Keratinocyte (primary cell): Measurements from ENCODE around the gene ATRAID. TPM values are rescaled to one million over a fixed set of nuclear protein-coding genes. Genes with fewer than 3 reads are reported as not detected.

Experiments
- DNase-seq: peaks from one replicate; pipeline ENCODE4 v3.0.0-alpha.2; 2011; ENCODE audit warnings: low read depth, missing footprints, low spot score
- FAIRE-seq: peaks from 2 replicates; lab custom pipeline; 2011; peaks lifted over from hg19 to GRCh38; lab: Jason Lieb, UNC
- H2AFZ ChIP-seq: 2 replicates; pipeline ENCODE4 v1.6.0; 2012; ENCODE audit warnings: low read length, control low read depth, inconsistent platforms; ENCODE audit not compliant: control insufficient read depth
- H3K27ac ChIP-seq: 2 replicates; pipeline ENCODE4 v1.5.1; 2011; ENCODE audit warnings: low read length; ENCODE audit not compliant: control insufficient read depth, insufficient read depth
- H3K27me3 ChIP-seq: 3 replicates; pipeline ENCODE4 v1.6.0; 2011; ENCODE audit warnings: low read length; ENCODE audit not compliant: control insufficient read depth, insufficient read depth; ENCODE audit errors: extremely low read depth
- H3K36me3 ChIP-seq, 2 experiments: 2 replicates in 1 of 2; 3 replicates in 1 of 2; pipeline ENCODE4 v1.5.1; 2011; ENCODE audit warnings: low read length in 2 of 2, mild to moderate bottlenecking in 1 of 2; ENCODE audit not compliant: control insufficient read depth in 2 of 2, insufficient read depth in 2 of 2; ENCODE audit errors: extremely low read depth in 1 of 2
- H3K4me1 ChIP-seq: 3 replicates; pipeline ENCODE4 v1.5.1; 2011; ENCODE audit warnings: low read length; ENCODE audit not compliant: control insufficient read depth, insufficient read depth; ENCODE audit errors: extremely low read depth
- H3K4me2 ChIP-seq: 3 replicates; pipeline ENCODE4 v1.6.0; 2011; ENCODE audit warnings: low read depth, low read length; ENCODE audit not compliant: control insufficient read depth, insufficient read depth; ENCODE audit errors: extremely low read depth
- H3K4me3 ChIP-seq, 3 experiments: fragments of 200-600 bp in 1 of 3; sonication (generic) in 1 of 3; 2 replicates in 2 of 3; 3 replicates in 1 of 3; pipeline ENCODE4 v1.5.1; 2011 to 2016; ENCODE audit warnings: low read length in 3 of 3, mild to moderate bottlenecking in 3 of 3, control low read depth in 2 of 3, inconsistent platforms in 1 of 3, low read depth in 1 of 3, mixed read lengths in 1 of 3, mixed run types in 1 of 3, moderate library complexity in 1 of 3; ENCODE audit not compliant: control insufficient read depth in 2 of 3, insufficient read depth in 2 of 3; ENCODE audit errors: extremely low read depth in 1 of 3
- H3K79me2 ChIP-seq: 2 replicates; pipeline ENCODE4 v1.6.0; 2012; ENCODE audit warnings: low read length; ENCODE audit not compliant: control insufficient read depth, insufficient read depth
- H3K9ac ChIP-seq: 3 replicates; pipeline ENCODE4 v1.6.0; 2011; ENCODE audit warnings: low read length; ENCODE audit not compliant: control insufficient read depth, insufficient read depth; ENCODE audit errors: extremely low read depth
- H3K9me1 ChIP-seq: 3 replicates; pipeline ENCODE4 v1.6.0; 2011; ENCODE audit warnings: low read length; ENCODE audit not compliant: control insufficient read depth, insufficient read depth; ENCODE audit errors: extremely low read depth
- H3K9me3 ChIP-seq: 2 replicates; pipeline ENCODE4 v1.5.1; 2012; ENCODE audit warnings: low read depth, low read length; ENCODE audit not compliant: control insufficient read depth
- H4K20me1 ChIP-seq: 3 replicates; pipeline ENCODE4 v1.6.0; 2011; ENCODE audit warnings: low read length; ENCODE audit not compliant: control insufficient read depth, insufficient read depth; ENCODE audit errors: extremely low read depth
- EZH2 ChIP-seq: IDR thresholded peaks from one replicate; pipeline ENCODE4 v1.6.1; 2012; ENCODE audit warnings: inconsistent platforms, mild to moderate bottlenecking, low read length, moderate library complexity
- dilution Hi-C: fragments of 300-500 bp; cut with MboI; formaldehyde crosslinking; loops from one replicate; pipeline ENCODE4 v1.7.0; 2020; ENCODE audit warnings: low sequenced_read_pairs; ENCODE audit not compliant: extremely low pct_ligation_motif_present
- polyA plus RNA-seq, 5 experiments: library from polyadenylated mRNA; depleted of rRNA in 3 of 5; stranded (reverse) in 3 of 5; stranded (forward) in 1 of 5; unstranded in 1 of 5; fragments of >200 nt; gene quantifications; 1 replicate in 1 of 5; 2 replicates in 3 of 5; 3 replicates in 1 of 5; pipeline versions ENCODE4 v1.2.1 to v1.2.3, GENCODE V29; 2011 to 2012; ENCODE audit warnings: missing spikeins in 2 of 5, low read depth in 1 of 5, low replicate concordance in 1 of 5
- TF ChIP-seq, protein P1 (sequence below), 3 experiments: IDR thresholded peaks in 1 of 3; conservative IDR thresholded peaks in 1 of 3; optimal IDR thresholded peaks in 1 of 3; 2 replicates in 2 of 3; 3 replicates in 1 of 3; pipeline versions ENCODE3 to v1.5.1; 2011; ENCODE audit warnings: low read length in 3 of 3, mild to moderate bottlenecking in 3 of 3, moderate library complexity in 2 of 3, control low read depth in 1 of 3, inconsistent platforms in 1 of 3; ENCODE audit not compliant: insufficient read depth in 2 of 3; ENCODE audit errors: extremely low read depth in 1 of 3

Gene ATRAID
- polyA plus RNA-seq, 1 donor (not counting 4 experiments of a cell fraction or from before 2014, with no cell fraction given) = 154 TPM

DNA sequence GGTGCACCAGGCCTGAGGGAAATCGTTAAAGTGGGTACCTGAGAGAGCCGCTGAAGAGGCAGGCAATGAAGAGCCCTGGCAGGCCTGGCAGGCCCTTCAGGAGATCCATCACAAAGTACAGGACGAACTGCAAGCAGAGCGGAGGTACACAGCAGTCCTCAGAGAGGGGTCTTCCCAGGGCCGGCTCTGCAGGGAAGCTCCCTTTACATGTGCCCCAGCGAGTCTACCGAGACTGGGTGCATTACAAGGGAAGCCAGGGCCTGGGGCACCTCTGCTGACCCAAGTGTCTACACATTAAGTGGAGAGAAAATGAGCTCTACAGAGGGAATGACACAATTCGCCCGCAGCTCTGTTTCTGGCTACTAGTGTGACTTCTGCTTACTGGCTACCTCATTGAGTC is 8.1 kb upstream of the ATRAID start:
- Histone ChIP-seq H4K20me1 (no peaks in the 10 kb centered on the region), H3K9me1 (no peaks in the 10 kb centered on the region), H2AFZ (no peak overlapping the region), H3K36me3 (peaks cover 40 to 63% of the 10 kb centered on the region in 2 experiments), H3K79me2 (no peaks in the 10 kb centered on the region), H3K27ac (no peak overlapping the region), H3K9ac (no peak overlapping the region), H3K4me2 (no peak overlapping the region), H3K4me3 (no peak overlapping the region), H3K9me3 (no peaks in the 10 kb centered on the region), H3K27me3 (no peaks in the 10 kb centered on the region), H3K4me1 (peaks cover 3% of the 10 kb centered on the region)
- FAIRE-seq = no peak
- dilution Hi-C loops = no loop called here
- TF ChIP-seq, protein P1, sequence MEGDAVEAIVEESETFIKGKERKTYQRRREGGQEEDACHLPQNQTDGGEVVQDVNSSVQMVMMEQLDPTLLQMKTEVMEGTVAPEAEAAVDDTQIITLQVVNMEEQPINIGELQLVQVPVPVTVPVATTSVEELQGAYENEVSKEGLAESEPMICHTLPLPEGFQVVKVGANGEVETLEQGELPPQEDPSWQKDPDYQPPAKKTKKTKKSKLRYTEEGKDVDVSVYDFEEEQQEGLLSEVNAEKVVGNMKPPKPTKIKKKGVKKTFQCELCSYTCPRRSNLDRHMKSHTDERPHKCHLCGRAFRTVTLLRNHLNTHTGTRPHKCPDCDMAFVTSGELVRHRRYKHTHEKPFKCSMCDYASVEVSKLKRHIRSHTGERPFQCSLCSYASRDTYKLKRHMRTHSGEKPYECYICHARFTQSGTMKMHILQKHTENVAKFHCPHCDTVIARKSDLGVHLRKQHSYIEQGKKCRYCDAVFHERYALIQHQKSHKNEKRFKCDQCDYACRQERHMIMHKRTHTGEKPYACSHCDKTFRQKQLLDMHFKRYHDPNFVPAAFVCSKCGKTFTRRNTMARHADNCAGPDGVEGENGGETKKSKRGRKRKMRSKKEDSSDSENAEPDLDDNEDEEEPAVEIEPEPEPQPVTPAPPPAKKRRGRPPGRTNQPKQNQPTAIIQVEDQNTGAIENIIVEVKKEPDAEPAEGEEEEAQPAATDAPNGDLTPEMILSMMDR (optimal IDR thresholded peaks at IDR 0.05 in 1 of 3, IDR thresholded peaks at IDR 0.05 in 1 of 3, conservative IDR thresholded peaks at IDR 0.05 in 1 of 3; ENCODE audit: extremely low read depth in 1 of 3, insufficient read depth in 2 of 3, low read length in 3 of 3) = no peak
- no peak for TF ChIP-seq EZH2
- no peak for DNase-seq

DNA sequence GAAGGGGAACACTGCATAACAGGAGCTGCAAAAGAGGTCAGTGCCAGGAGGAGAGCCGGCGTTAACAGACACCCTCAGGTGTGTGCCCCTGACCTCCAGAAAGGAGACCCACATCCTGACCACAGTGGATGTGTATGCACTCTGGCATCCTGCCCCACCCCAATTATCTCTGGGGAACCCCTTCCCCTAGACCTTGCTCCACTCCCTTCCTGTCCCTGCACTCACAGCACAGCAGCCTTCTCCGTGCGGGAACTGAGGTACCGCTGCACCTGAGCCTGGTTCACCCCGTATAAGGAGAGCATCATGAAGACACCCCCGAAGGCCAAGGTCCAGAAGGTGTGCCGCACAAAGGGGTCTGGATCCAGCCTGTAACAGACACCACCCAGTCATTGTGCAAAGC is 7.3 kb upstream of the ATRAID start:
- Histone ChIP-seq H3K36me3 (peaks cover 40 to 61% of the 10 kb centered on the region in 2 experiments), H3K4me3 (no peak overlapping the region), H3K4me2 (no peak overlapping the region), H4K20me1 (no peaks in the 10 kb centered on the region), H3K9me1 (no peaks in the 10 kb centered on the region), H3K9me3 (no peaks in the 10 kb centered on the region), H3K27me3 (no peaks in the 10 kb centered on the region), H3K4me1 (peaks cover 3% of the 10 kb centered on the region), H3K79me2 (no peaks in the 10 kb centered on the region), H3K27ac (no peak overlapping the region), H3K9ac (no peak overlapping the region), H2AFZ (no peak overlapping the region)
- dilution Hi-C loops = no loop called here
- FAIRE-seq (no peak), DNase-seq (no peak)
- TF ChIP-seq EZH2 = no peak
- TF ChIP-seq, protein P1 (optimal IDR thresholded peaks at IDR 0.05 in 1 of 3, IDR thresholded peaks at IDR 0.05 in 1 of 3, conservative IDR thresholded peaks at IDR 0.05 in 1 of 3; ENCODE audit: extremely low read depth in 1 of 3, insufficient read depth in 2 of 3, low read length in 3 of 3) = no peak
